Cardiac muscle cell (in vitro differentiated cells and primary cell): ENCODE measurements around the gene ALPI. TPM values are rescaled to one million over a fixed set of nuclear protein-coding genes. Genes with fewer than 3 reads are reported as not detected.

ENCODE experiments used
- DNase-seq, 2 donors: peaks; one replicate each; pipeline versions ENCODE4 v3.0.0 to v3.0.0-alpha.2; 2010 to 2017; ENCODE audit warnings: low read depth in 1 of 2, low spot score in 1 of 2
- H3K27ac ChIP-seq: fragments of 200-600 bp; sonication (generic); 2 replicates; pipeline ENCODE4 v1.5.1; 2016
- H3K27me3 ChIP-seq: fragments of 200-600 bp; sonication (generic); 2 replicates; pipeline ENCODE4 v1.6.0; 2016; ENCODE audit warnings: control low read depth
- H3K36me3 ChIP-seq: fragments of 200-600 bp; sonication (generic); 2 replicates; pipeline ENCODE4 v1.5.1; 2016; ENCODE audit warnings: control low read depth
- H3K4me1 ChIP-seq: fragments of 200-600 bp; sonication (generic); 2 replicates; pipeline ENCODE4 v1.8.1; 2017; ENCODE audit warnings: low read depth, mild to moderate bottlenecking, mixed run types
- H3K4me3 ChIP-seq: fragments of 200-600 bp; sonication (generic); 2 replicates; pipeline ENCODE4 v1.5.1; 2016; ENCODE audit warnings: mild to moderate bottlenecking
- H3K9me3 ChIP-seq: fragments of 200-600 bp; sonication (generic); 2 replicates; pipeline ENCODE4 v1.5.1; 2017; ENCODE audit warnings: low read depth, mild to moderate bottlenecking, control low read depth
- CTCF ChIP-seq: IDR thresholded peaks from 2 replicates; pipeline ENCODE4 v1.5.1; 2012; ENCODE audit warnings: low read depth, mild to moderate bottlenecking, low read length
- polyA plus RNA-seq: library from polyadenylated mRNA; unstranded; fragments of >200 nt; fragmentation: Nextera tagmentation; extraction: Ambion mirVana; gene quantifications from 2 replicates; pipeline ENCODE4 v1.2.1, GENCODE V29; 2016
- total RNA-seq: library from RNA; depleted of rRNA; stranded (reverse); fragments of >200 nt; gene quantifications from 2 replicates; pipeline ENCODE4 v1.2.3, GENCODE V29; 2016

The ALPI gene
- total and polyA plus RNA-seq, 2 experiments from 2014 or later = not detected

GRCh38 chr2:232492963-232493700 is 37.2 kb downstream of the ALPI start:
- no peaks in the 10 kb centered on the region for H3K4me1 ChIP-seq
- H3K27me3 ChIP-seq = peaks cover 26% of the 10 kb centered on the region
- H3K4me3 ChIP-seq = no peak overlapping the region
- H3K27ac ChIP-seq = no peak overlapping the region
- no peaks in the 10 kb centered on the region for H3K9me3 ChIP-seq
- H3K36me3 ChIP-seq = no peaks in the 10 kb centered on the region
- DNase-seq = no peak
- no peak for TF ChIP-seq CTCF

- Histone ChIP-seq H3K4me3 (no peak overlapping the region), H3K27me3 (peaks cover 19% of the 10 kb centered on the region), H3K4me1 (no peaks in the 10 kb centered on the region), H3K9me3 (no peaks in the 10 kb centered on the region), H3K27ac (no peak overlapping the region), H3K36me3 (no peaks in the 10 kb centered on the region)
- no peak for TF ChIP-seq CTCF
- DNase-seq = no peak
Observed at GRCh38 chr2:232493701-232494474, 37.9 kb downstream of the ALPI start.

- no peaks in the 10 kb centered on the region for H3K4me1 ChIP-seq
- TF ChIP-seq CTCF = no peak
- H3K4me3 ChIP-seq = no peak overlapping the region
- no peak overlapping the region for H3K27ac ChIP-seq
- H3K9me3 ChIP-seq = no peaks in the 10 kb centered on the region
- peaks cover 12% of the 10 kb centered on the region for H3K27me3 ChIP-seq
- H3K36me3 ChIP-seq = no peaks in the 10 kb centered on the region
- DNase-seq = no peak
Observed at GRCh38 chr2:232494542-232494941, 38.6 kb downstream of the ALPI start.

GRCh38 chr2:232495292-232495691 is 39.3 kb downstream of the ALPI start:
- H3K9me3 ChIP-seq = no peaks in the 10 kb centered on the region
- H3K27ac ChIP-seq = no peak overlapping the region
- TF ChIP-seq CTCF = no peak
- peaks cover 5% of the 10 kb centered on the region for H3K27me3 ChIP-seq
- H3K36me3 ChIP-seq = no peaks in the 10 kb centered on the region
- no peak overlapping the region for H3K4me3 ChIP-seq
- DNase-seq = no peak
- no peaks in the 10 kb centered on the region for H3K4me1 ChIP-seq

GRCh38 chr2:232496501-232497270 is 40.7 kb downstream of the ALPI start:
- no peaks in the 10 kb centered on the region for H3K9me3 ChIP-seq
- TF ChIP-seq CTCF = no peak
- no peak overlapping the region for H3K27ac ChIP-seq
- no peaks in the 10 kb centered on the region for H3K27me3 ChIP-seq
- H3K36me3 ChIP-seq = no peaks in the 10 kb centered on the region
- H3K4me1 ChIP-seq = peaks cover 4% of the 10 kb centered on the region
- no peak overlapping the region for H3K4me3 ChIP-seq
- DNase-seq = no peak
